PC-9 (cell line): ENCODE data around the gene ARHGAP30. TPM values are rescaled to one million over a fixed set of nuclear protein-coding genes. Genes with fewer than 3 reads are reported as not detected.

Experiments used
- BruUV-seq: library from RNA; stranded (reverse); fragments of 400-500 nt; replicated peaks from 2 replicates; lab custom pipeline; 2021; lab: Mats Ljungman, UMichigan
- CTCF ChIA-PET: fragments of 300-600 bp; sonication (Branson Sonifier 250); formaldehyde crosslinking; loops from one replicate; lab custom pipeline; 2022; ENCODE audit warnings: antibody characterized with exemption; lab: Charles Lee
- POLR2A ChIA-PET: fragments of 300-600 bp; sonication (Branson Sonifier 250); formaldehyde crosslinking; loops from one replicate; lab custom pipeline; 2022; ENCODE audit warnings: antibody characterized with exemption; ENCODE audit not compliant: unreplicated experiment; lab: Charles Lee
- DNase-seq, 2 experiments: peaks; one replicate each; pipeline versions ENCODE4 v3.0.0 to v3.0.0-alpha.2; 2015 to 2022; ENCODE audit warnings: mixed read lengths in 1 of 2
- H2AFZ ChIP-seq: fragments of 200-600 bp; sonication (generic); 2 replicates; pipeline ENCODE4 v1.8.1; 2017; ENCODE audit warnings: antibody characterized with exemption
- H3F3A ChIP-seq: fragments of 200-600 bp; sonication (generic); 2 replicates; pipeline ENCODE4 v1.8.1; 2017; ENCODE audit warnings: antibody characterized with exemption, mild to moderate bottlenecking, low read depth; ENCODE audit not compliant: insufficient read depth
- H3K27ac ChIP-seq: fragments of 200-600 bp; sonication (generic); 2 replicates; pipeline ENCODE4 v1.6.1; 2016; ENCODE audit warnings: mixed run types
- H3K27me3 ChIP-seq: fragments of 200-600 bp; sonication (generic); 2 replicates; pipeline ENCODE4 v1.6.1; 2016; ENCODE audit warnings: low read depth, mixed run types; ENCODE audit not compliant: insufficient read depth
- H3K36me3 ChIP-seq: fragments of 200-600 bp; sonication (generic); 2 replicates; pipeline ENCODE4 v1.6.1; 2016; ENCODE audit warnings: low read depth, mixed run types
- H3K4me1 ChIP-seq: fragments of 200-600 bp; sonication (generic); replicated peaks from 2 replicates; pipeline ENCODE4 v1.6.1; 2016; ENCODE audit warnings: mixed run types; ENCODE audit not compliant: insufficient read depth
- H3K4me2 ChIP-seq: fragments of 200-600 bp; sonication (generic); 2 replicates; pipeline ENCODE4 v1.6.1; 2017; ENCODE audit warnings: mixed run types
- H3K4me3 ChIP-seq: fragments of 200-600 bp; sonication (generic); 2 replicates; pipeline ENCODE4 v1.6.1; 2016; ENCODE audit warnings: mixed run types
- H3K79me2 ChIP-seq: fragments of 200-600 bp; sonication (generic); 2 replicates; pipeline ENCODE4 v1.6.1; 2017; ENCODE audit warnings: low read depth, mixed run types
- H3K9me2 ChIP-seq: fragments of 200-600 bp; sonication (generic); 2 replicates; pipeline ENCODE4 v1.8.1; 2017; ENCODE audit warnings: mild to moderate bottlenecking; ENCODE audit not compliant: insufficient read depth
- H3K9me3 ChIP-seq: fragments of 200-600 bp; sonication (generic); 2 replicates; pipeline ENCODE4 v1.8.1; 2016; ENCODE audit warnings: low read depth; ENCODE audit not compliant: insufficient read depth
- H4K20me1 ChIP-seq: fragments of 200-600 bp; sonication (generic); 2 replicates; pipeline ENCODE4 v1.8.1; 2017; ENCODE audit not compliant: insufficient read depth
- EZH2 ChIP-seq: fragments of 200-600 bp; sonication (generic); IDR thresholded peaks from 2 replicates; pipeline ENCODE4 v1.8.0; 2017; ENCODE audit warnings: antibody characterized with exemption, low read depth
- intact Hi-C: fragments of 100-400 bp; cut with micrococcal nuclease; formaldehyde crosslinking; loops from one replicate; pipeline ENCODE4 v1.10.0; 2022; ENCODE audit not compliant: unreplicated experiment
- total RNA-seq: library from RNA; stranded (reverse); gene quantifications from 2 replicates; pipeline ENCODE4 v1.2.3, GENCODE V29; 2021
- TF ChIP-seq, protein P1 (sequence below): fragments of 200-600 bp; sonication (generic); conservative IDR thresholded peaks from 2 replicates; pipeline ENCODE4 v1.6.1; 2017; ENCODE audit warnings: mixed run types, antibody characterized with exemption, mild to moderate bottlenecking, moderate library complexity

ARHGAP30 gene
- total RNA-seq, 1 experiment from 2014 or later: 0.46 TPM

DNA sequence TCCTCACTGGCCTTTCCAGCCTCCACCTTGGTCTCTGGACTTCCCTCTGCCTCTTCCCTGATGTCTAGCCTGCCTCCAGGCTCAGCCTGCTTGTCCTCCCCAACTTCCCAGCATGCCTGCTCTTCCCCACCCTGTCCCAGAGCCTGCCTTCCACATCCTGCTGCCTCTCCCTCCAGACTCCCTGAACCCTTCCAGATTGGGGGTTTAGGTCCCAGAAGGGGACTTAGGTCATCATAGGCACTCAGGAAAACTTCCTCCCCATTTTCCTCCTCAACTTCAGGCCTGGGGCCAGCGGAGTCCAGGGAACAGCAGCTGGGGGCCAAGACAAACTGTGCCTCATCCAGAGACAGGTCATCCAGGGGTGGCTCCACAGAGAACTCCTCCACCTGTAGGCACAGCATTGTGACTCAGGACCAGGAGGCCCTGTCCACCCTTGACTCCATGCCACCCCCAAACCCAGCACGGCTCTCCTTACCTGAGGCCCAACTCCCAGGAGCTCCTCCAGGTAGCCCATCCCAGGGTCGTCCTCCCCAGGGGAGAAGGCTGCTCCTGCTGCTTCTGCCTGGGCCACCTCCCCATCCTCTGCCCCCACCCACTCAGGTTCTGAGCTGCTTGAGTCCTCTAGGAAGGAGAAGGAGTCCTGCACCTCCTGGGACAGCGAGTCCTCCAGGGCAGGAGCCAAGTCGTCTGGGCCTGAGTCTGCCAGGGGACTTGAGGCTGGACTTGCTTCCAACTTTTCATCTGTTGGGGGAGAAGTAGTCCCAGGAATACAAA lies 20.6 kb downstream of the ARHGAP30 start:
- no TSS peak for BruUV-seq
- H3K4me1 ChIP-seq: peaks cover 13% of the 10 kb centered on the region
- no peaks in the 10 kb centered on the region for H3K9me2 ChIP-seq
- no peak overlapping the region for H3K4me2 ChIP-seq
- DNase-seq: no peak
- no peak overlapping the region for H3K27ac ChIP-seq
- no peaks in the 10 kb centered on the region for H3K27me3 ChIP-seq
- intact Hi-C loops: no loop called here
- H2AFZ ChIP-seq: no peak overlapping the region
- H3K36me3 ChIP-seq: no peaks in the 10 kb centered on the region
- H3F3A ChIP-seq: peaks cover 3% of the 10 kb centered on the region; the same call in 1 of the 2 replicates
- no peaks in the 10 kb centered on the region for H4K20me1 ChIP-seq
- POLR2A ChIA-PET: no interaction called here
- peaks cover 16% of the 10 kb centered on the region for H3K9me3 ChIP-seq
- no peak for TF ChIP-seq EZH2
- TF ChIP-seq, protein P1, sequence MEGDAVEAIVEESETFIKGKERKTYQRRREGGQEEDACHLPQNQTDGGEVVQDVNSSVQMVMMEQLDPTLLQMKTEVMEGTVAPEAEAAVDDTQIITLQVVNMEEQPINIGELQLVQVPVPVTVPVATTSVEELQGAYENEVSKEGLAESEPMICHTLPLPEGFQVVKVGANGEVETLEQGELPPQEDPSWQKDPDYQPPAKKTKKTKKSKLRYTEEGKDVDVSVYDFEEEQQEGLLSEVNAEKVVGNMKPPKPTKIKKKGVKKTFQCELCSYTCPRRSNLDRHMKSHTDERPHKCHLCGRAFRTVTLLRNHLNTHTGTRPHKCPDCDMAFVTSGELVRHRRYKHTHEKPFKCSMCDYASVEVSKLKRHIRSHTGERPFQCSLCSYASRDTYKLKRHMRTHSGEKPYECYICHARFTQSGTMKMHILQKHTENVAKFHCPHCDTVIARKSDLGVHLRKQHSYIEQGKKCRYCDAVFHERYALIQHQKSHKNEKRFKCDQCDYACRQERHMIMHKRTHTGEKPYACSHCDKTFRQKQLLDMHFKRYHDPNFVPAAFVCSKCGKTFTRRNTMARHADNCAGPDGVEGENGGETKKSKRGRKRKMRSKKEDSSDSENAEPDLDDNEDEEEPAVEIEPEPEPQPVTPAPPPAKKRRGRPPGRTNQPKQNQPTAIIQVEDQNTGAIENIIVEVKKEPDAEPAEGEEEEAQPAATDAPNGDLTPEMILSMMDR: no peak
- CTCF ChIA-PET: interaction anchor here (0.7 kb wide), 1 partner anchor 39 kb away, joined by 13 read pairs; no protein-coding TSS in a partner anchor
- H3K79me2 ChIP-seq: peaks cover 14% of the 10 kb centered on the region
- no peak overlapping the region for H3K4me3 ChIP-seq

DNA sequence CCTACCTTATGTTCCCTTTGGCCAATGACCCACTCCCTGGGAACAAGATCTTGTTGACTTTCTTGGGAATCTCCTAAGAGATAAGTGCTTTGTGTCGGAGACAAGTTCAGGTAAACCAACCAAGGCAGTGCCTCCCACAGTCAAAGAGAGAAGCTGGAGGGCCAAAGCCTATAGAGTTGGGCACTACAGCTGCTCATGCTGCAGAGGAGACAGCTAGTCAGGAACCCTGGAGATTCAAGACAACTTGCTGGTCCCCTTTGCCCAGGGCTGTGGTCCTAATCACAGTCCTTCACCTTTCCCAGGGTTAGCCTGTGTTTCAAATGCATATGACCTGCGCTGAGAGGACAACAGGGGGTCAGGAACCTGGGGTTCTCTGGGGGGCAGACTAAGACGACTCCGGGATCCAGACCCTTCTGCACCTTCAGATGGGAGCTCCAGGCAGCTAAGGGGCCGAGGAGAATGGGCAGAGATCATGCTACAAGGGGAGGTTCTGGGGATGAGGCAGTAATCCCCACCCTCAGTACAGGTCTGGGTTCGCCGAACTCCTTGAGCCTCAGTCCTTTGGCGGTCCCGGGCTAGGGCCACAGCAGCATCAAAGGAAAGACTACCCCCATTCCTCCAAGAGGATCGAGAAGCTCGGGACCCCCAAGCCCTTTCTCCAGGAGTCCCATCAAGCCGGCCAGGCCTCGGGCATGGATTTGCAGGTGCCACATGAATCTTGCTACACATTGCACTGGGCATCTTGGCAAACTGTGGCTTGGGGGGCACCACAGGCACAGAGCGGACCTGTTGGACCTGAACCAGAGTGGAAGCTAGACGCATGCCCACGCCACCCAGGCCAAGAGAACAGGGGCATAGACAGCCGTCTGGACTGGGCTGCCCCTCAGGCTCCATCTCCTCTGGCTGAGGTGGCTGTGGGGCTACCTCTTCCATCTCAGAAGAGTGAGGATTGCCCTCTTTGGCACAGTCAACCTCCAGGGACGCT lies 22.0 kb downstream of the ARHGAP30 start:
- no peak overlapping the region for H3K4me2 ChIP-seq
- H3K27me3 ChIP-seq: no peaks in the 10 kb centered on the region
- TF ChIP-seq EZH2: no peak
- TF ChIP-seq, protein P1: no peak
- no peaks in the 10 kb centered on the region for H4K20me1 ChIP-seq
- ChIA-PET CTCF (interaction anchor here (0.6 kb wide), 1 partner anchor 54 kb away, joined by 9 read pairs; no protein-coding TSS in a partner anchor), POLR2A (no interaction called here)
- DNase-seq: no peak
- H3K4me1 ChIP-seq: peaks cover 15% of the 10 kb centered on the region
- no peak overlapping the region for H3K27ac ChIP-seq
- H3F3A ChIP-seq: peaks cover 3% of the 10 kb centered on the region; the same call in 1 of the 2 replicates
- no peaks in the 10 kb centered on the region; the same call in 1 of the 2 replicates for H3K36me3 ChIP-seq
- H3K9me2 ChIP-seq: no peaks in the 10 kb centered on the region
- H2AFZ ChIP-seq: no peak overlapping the region
- H3K4me3 ChIP-seq: peak overlapping the region; percentile 66; the same call in 1 of the 2 replicates
- H3K9me3 ChIP-seq: peaks cover 16% of the 10 kb centered on the region
- H3K79me2 ChIP-seq: peaks cover 21% of the 10 kb centered on the region
- intact Hi-C loops: no loop called here
- BruUV-seq: no TSS peak
